GM21737 (cell line): Measurements from ENCODE around the gene CNTNAP2.

ENCODE experiments used
- ATAC-seq: cut with Tn5 transposase; IDR thresholded peaks from one replicate; pipeline ENCODE4 v1.9.1; 2021; ENCODE audit warnings: mild to moderate bottlenecking, moderate library complexity; ENCODE audit not compliant: unreplicated experiment

The CNTNAP2 gene

DNA sequence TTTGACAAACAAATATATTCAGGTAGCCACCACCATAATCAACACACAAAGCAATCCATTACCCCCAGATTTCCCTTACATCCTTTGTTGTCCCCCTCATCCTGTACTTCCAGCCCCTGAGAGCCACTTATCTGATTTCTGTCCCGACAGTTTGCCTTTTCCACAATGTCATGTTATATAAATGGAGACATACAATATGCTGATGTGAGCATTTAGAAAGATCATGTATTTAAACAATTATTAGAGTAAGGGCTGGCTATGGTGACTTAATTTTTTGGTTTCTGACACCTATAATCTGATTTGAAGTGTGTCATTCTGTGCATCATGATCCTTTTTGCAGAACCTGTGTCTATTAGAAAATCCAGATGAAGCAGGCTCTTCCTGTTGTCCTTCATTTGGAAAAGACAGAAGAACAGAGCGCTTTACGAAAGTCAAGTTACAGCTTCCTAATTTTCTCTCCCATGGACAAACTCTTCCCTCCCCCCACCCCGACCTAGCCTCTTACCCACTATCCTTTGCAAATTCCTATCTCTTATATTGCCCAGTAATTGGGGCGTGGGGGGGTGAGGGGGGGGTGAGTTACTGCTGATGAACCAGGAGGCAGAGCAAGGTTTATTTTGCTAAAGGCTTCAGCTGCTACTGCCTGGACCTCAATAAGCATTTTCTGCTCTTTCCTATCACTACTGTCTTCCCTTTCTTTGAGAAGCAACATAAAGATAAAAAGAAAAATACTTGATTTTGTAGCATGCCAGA, 2221.6 kb downstream of the CNTNAP2 start:
- no peak for ATAC-seq

DNA sequence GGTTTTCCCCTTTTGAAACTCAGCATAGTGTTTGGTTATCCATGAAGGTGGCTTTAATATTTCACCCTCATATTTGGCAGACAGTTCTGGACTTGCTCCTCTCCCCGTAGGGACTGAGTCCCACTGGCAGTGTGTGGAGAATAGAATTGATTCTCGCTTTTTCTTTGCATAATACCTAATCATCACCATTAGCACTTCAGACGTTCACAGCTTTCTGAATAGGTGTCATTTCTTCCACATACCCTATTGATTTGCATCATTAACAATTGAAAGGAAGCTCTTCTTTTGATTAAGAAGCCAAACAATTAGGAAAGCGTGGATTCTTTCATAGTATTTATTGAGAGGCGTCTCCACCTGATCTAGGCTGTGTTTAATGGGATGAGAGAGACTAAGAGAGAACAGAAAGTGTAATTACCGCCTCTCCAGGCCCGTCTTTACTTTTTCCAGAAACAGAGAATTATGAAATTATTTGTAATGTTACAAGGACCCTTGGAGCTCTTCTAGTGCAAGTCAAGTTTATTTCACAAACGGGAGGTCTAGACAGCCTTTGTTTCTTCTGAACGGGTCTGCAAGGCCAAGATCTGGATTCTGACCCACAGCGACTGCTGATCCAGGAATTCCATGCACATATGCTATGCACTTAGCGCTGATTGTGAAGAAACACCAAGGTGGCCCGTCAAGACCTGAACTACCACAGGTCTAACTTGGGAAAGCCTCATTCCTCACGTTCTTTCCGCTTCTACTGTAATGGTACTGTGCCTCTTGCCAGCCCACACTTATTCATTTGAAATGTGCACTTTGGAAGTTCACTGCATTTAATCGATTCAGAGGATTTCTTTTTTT, 2224.1 kb downstream of the CNTNAP2 start:
- no peak for ATAC-seq

DNA sequence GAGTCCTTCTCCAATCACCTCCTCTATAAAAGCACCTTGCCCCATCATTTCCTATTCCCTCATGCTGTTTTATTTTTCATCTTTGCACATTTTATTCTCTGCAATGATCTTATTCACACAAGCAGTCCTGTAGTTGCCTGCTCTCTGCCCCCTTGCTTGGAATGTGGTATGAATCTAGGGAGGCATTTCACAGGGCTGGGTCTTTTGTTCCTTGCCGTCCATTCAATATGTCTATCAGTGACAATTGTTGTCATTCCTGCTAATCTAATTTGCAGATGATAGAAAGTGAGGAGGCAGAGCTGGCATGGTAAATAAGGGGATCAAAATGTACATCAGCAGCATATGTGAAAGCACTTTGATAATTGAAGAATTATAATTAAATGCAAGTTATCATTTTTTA, 2227.8 kb downstream of the CNTNAP2 start:
- ATAC-seq = no peak

DNA sequence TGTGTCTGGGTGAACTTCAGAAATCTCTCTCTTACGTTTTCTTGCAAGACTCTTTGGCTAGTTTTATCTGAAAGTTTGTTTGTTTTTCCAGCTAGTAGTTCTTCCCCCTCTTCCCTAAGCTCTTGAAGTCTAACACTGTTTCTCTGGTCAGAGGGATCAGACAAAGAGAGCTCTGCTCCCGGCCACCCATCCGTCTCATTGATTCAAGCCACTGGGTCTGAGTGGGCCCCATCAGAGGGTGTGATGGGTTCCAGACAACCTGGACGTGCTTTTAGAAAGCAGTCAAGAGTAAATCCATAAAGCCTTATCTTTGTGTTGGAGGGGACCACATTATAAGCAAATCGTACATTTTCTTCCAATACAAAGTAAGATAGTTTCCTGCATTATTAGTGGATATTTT, 2231.4 kb downstream of the CNTNAP2 start:
- no peak for ATAC-seq

DNA sequence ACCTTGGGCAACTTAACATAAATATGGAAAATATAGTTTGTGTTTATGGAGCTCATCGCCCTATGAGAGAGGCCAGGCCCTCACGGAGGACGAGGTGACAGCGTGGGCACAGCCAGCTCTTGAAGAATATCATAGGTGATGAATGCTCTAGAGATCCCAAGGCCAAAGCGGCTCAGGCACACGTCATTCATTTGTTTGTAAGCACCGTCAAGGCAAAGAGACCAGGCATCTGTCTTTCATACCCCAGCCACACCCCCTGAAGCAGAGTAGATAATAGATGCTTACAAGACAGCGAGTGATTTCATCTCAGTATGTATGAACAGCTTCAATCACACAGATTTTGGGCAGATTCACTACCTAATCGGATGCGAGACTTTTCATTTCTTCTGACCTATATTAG, 2231.9 kb downstream of the CNTNAP2 start:
- ATAC-seq = no peak

DNA sequence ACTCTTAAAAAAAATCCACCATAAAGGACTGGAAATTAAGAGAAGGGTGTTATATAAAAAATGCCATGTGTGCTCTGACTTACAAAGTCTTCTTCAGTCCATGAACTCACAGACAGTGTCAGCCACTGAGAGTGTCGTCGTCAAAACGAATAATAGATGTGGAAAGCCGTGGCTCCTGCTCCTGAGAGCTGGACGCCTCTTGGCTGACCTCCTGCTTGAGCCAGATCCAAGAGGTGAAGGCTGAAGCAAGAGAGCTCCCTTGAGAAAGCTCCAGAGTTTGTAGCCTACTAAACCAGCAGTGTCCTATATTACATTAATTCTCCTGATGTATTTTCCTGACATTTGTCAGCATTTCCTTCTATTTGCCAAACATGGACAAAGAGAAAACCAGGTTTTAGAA, 2239.7 kb downstream of the CNTNAP2 start:
- no peak for ATAC-seq

DNA sequence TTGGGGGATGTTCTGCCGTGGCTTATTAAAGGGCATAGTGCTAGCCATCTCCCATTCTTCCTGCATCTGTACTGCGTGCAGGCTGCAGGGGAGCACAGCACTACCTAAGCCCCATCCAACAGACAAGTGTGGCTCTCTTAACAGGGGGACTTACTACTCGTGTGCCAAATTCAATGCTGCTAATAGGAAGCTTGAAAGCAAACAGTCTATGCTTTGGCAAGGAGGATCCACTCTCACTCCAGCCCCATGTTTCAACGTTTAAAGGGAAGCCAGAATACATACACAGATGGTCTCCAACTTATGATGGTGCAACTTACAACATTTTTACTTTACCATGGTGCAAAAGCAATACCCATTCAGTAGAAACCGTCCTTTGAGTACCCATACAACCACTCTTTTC, 2245.9 kb downstream of the CNTNAP2 start:
- ATAC-seq = no peak

DNA sequence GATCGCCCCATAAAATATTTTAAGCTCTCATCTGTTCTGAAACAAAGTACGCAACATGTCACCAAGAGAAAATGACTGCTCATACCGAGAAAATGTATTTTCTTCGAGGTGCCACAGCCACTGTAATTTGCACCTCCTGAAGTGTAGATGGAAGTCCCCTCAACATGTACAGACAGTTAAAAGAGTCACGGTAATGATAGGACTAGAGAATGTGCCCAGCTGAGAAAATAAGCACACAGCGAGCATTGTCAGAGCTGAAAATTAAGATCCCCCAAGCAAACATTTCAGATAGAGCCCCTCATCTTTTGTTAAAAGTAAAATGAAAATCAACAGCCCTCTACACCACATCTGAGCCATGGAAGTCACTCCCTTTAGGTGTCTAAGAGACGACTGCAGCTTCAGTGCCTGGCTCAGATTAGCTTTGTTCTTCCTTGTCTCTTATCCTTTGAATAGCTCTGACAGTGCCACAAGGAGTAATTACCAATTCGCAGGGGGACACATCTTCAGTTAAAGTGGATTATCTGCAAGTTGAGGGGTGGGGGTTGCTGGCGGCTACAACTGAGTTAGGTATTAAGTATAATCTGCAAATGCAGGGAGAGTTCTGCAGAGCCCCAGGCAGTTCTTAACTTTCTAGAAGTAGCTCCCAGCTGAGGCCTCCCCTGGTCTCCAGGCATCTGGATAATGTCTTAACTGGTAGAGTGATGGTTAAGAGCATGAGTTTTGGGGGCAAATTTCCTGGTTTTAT, 2251.3 kb downstream of the CNTNAP2 start:
- no peak for ATAC-seq

DNA sequence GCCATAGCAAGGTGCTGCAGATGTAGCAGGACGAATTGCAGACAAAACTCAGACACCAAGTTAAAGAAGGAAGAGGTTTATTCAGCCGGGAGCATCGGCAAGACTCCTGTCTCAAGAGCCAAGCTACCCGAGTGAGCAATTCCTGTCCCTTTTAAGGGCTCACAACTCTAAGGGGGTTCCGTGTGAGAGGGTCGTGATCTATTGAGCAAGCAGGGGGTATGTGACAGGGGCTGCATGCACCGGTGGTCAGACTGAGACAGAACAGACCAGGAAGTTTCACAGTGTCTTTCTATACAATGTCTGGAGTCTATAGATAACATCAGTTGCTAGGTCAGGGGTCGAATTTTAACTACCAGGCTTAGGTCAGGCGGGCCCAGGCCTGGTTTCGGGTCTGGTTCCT, 2252.0 kb downstream of the CNTNAP2 start:
- ATAC-seq = no peak

DNA sequence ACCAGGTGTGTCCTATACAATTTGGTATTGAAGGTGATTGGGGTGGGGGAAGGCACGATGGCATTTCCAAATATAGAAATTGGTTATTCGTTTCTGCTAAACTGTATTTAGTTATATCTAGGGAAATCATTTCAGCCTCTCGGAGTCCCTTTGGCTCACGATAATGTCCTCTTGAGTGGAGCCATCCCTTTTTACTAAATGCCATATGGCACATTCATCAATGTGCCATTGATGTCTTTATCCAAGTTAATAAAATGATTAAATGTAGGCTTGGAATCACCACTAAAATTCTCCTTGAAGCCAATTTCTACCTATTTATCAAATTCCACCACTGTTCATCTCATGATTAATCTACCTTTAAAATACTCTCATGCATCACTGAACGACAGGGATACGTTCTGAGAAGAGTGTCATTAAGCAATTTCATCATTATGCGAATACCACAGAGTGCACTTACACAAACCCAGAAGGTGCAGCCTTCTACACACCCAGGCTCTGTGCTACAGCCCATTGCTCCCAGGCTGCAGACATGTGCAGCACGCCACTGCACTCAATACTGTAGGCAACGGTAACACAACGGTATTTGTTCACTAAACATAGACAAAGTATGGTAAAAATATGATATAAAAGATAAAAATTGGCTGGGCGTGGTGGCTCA, 2254.8 kb downstream of the CNTNAP2 start:
- no peak for ATAC-seq

DNA sequence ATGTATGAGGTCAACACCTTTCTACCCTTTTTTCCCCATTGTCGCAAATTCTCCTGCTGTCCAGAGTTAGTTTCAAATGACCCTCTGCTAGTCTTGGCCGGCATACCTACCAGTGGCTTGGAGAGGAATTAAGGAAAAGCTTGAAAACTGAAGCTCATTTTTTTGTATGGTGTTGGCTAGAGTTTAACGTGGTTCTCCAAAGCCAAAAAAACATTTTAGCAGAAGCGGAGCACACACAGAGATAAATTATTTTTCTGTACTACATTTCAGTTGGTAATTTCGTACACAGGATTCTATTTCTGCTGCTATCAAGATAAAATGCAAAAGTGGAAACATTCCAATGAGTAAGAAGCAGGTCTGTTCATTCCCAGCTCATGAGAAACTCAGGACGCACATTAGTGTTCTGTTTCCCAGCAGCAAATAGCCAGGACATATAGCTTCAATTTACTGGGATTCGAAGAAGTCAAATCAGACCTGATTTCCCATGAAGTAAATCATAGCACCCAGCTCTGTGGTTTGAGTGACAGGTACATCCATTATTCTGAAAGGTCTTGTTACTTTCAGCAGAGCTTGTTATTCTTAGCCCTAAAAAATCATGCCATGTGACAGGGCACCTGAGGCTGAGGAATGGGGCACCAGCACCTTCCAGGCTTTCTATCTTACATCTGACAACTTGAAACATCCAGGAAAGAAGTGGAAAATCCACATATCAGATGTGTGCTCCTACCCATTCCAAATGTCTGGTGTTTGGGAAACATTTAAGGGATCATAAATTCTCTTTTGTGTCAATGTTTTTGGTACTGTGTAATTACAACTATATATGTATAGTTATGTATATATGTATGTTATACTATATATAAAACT, 2258.0 kb downstream of the CNTNAP2 start:
- ATAC-seq = no peak

DNA sequence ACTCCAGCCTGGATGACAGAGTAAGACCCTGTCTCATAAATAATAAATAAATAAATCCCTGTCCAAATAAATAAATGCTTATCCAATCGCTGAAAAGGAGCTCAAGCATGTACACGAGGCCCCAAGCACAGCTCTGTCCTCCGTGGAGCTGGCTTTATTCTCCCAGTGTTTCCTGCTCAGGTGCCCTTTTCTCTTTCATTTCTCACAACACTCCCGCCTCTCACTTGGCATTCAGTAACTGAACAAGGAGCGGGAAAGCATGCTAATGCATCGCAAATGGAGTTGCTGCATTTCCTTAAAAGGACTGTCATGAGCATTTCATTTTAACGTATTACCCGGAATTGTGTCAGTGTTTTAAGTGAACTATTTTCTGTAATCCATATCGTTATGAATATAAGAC, 2263.1 kb downstream of the CNTNAP2 start:
- no peak for ATAC-seq

DNA sequence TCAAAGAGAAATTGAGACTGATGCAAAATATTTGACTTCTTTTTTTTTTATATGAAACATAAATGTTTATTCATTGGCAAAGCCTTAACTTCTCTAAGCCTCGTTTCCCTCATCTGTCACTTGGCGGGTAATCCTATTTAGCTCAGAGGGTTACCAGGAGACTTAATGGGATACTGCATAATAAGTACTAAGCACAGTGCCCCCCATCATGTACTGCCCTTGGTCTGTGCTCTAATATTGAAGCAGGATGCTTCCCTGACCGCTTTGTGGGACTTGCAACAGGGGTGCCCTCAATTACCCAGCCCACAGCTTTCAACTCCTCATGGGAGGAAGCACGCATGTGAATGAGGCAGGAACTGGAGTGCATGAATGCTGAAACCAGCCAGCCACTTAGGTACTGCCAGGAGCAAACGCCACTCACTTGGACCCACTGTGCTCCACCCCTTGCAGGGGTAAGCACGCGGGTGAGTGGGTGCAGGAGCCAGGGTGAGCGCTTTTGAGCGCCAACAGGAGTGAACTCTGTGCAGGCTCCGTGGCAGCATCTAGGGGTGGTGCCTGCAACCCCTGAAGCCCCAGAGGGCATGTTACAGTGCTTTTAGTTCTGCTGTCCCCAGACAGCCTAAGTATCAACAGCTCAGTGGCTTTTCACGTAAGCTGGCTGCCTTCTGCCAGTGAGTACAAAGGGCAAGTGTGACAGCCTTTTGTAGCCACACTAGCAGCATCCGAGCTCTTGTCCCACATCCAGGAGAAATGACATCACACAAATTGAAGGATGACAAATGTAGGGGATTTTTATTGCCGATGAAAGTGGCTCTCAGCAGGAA, 2264.2 kb downstream of the CNTNAP2 start:
- no peak for ATAC-seq

DNA sequence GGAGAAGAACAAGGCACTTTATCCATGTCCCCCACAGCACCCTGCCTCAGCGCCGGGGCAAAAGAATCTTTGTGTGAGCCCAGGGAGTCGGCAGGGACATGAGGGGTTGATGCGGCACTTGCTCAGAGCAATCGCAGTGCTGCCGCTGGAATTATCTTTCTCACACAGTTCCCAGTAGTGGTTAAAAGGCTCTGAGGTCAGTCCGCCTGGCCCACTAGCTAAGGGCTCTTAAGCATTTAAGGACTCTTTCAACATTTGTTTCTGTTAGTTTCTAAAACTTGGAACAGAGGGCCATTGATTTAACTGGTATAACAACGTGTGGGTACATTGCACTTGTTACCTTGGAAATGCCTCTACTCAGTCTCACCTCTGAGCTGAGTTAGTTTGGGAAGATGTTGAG, 2266.0 kb downstream of the CNTNAP2 start:
- no peak for ATAC-seq

DNA sequence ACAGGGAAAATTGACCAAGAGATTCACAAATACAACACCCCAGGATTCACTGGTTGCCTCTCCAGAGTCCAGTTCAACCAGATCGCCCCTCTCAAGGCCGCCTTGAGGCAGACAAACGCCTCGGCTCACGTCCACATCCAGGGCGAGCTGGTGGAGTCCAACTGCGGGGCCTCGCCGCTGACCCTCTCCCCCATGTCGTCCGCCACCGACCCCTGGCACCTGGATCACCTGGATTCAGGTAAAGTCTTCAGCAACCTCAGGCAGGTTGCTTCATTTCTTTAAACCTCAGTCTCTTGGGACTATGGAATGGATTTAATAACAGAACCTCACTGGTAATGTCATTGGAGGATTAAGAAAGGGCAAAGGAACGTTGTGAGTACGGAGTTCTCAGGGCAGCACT, 2267.1 kb downstream of the CNTNAP2 start:
- ATAC-seq = no peak

DNA sequence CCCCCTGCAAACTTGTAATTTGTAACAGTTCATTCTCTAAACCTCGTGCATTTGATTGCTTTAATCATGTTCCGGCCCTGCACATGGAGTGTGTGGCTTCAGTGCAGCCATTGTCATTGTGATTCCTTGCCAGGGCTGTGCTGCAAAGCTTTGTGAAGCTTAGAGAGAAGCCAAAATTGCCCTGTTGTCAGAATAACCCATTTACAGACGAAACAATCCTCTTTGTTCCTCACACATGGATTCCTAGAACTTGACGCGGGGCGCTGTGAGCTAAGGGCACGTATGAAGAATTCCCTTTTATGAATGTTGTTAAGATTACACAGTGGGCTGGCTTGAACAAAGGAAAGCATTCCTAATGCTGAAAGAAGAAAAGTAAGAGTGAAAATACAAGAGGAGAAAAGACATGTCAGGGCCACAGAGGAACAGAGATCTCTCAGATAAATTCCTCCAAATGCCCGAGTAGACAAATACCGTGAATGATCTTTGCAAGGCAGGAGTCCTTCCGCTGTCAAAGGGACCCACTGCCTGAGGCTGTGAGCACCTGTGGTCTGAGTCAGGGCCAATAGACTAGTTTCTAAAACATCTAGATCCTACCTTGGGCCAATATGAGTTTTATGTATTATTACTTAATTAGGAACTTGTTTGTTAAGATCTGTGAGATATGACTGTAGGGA, 2268.5 kb downstream of the CNTNAP2 start:
- no peak for ATAC-seq

DNA sequence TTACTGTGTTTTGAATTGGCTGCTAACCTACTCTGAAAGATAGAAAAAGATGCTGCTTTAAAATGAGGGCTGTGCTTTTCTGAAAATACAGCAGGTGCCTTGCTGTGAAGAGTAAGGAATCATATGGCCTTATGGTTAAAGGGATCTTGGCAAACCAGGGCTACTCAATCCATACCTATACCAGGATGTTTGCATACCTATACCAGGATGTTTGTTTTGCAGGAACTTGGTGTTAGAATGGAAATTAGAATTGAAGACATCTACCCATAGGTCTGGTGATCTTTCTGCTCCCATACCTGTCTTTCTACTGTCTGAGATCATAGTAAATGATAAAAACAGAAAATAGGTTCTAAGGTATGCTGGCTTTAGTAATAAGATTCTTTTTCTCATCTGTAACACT, 2273.8 kb downstream of the CNTNAP2 start:
- no peak for ATAC-seq

DNA sequence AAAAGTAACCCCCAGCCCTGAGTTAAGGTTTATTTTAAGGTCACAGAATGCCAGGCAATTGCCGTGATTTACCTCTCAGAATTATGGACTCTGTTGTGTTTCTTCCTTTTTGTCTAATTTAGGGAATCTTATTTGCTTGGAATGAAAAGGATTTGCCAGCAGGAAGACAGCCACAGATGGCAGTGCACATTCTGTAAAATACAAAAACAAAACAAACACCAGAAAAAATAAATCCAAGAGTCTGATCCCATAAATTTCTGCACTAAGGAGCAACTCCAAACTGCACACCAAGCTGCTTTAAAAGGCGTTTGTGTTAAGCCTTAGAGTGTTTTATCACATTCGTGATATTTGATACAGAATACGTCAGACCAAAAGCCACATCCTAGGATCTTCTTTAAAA, 2275.0 kb downstream of the CNTNAP2 start:
- ATAC-seq = no peak

DNA sequence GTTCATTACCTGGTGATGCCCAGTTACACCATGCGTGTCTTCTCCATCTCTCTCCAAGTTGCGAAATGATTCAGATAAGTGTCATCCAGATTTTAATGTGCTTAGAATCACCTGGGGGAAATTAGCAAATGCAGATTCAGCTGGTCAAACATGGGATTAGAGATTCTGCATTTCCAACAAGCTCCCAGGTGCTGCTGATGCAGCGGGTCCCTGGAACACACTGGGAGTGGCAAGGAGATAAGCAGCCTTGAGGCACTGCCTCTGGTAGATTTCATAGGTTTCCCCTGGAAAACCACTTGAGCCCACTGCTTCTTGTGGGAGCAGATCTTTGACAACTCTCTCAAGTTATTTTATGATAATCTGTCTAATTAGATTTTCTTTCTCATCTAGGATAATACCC, 2278.0 kb downstream of the CNTNAP2 start:
- no peak for ATAC-seq
